Fibroblast of lung (primary cell): Measurements from ENCODE around the gene GPHN.

Experiments
- CTCF ChIP-seq, 2 donors: IDR thresholded peaks in 1 of 2; conservative IDR thresholded peaks in 1 of 2; 1 replicate in 1 of 2; 2 replicates in 1 of 2; pipeline ENCODE4 v1.5.1; 2011 to 2012; ENCODE audit warnings: low read length in 2 of 2, control low read depth in 1 of 2, inconsistent platforms in 1 of 2, low read depth in 1 of 2, mild to moderate bottlenecking in 1 of 2
- EZH2 ChIP-seq: IDR thresholded peaks from 2 replicates; pipeline ENCODE4 v1.5.1; 2012; ENCODE audit warnings: low read length, control low read depth, mild to moderate bottlenecking; ENCODE audit errors: missing control alignments

GRCh38 chr14:67168110-67168441 is 660.1 kb downstream of the GPHN start:
- TF ChIP-seq CTCF (conservative IDR thresholded peaks at IDR 0.05 in 1 of 2, IDR thresholded peaks at IDR 0.05 in 1 of 2; ENCODE audit: low read depth in 1 of 2, low read length in 2 of 2), result no peak
- no peak for TF ChIP-seq EZH2
